CD4-positive, alpha-beta T cell treated with Interleukin-6 at 100 ng/mL for 8 hours (primary cell): ENCODE results near the gene MFNG.

Experiments used
- DNase-seq: peaks from one replicate; pipeline ENCODE4 v3.0.0-alpha.2; 2020; ENCODE audit warnings: mixed read lengths, low spot score

MFNG gene

GRCh38 chr22:37425369-37425768 is 60.8 kb downstream of the MFNG start:
- DNase-seq, result no peak

- DNase-seq, result no peak
Measured at GRCh38 chr22:37423283-37423682, 62.9 kb downstream of the MFNG start.

- no peak for DNase-seq
Measured at GRCh38 chr22:37421468-37421877, 64.7 kb downstream of the MFNG start.

GRCh38 chr22:37420686-37421467 is 65.3 kb downstream of the MFNG start:
- DNase-seq, result no peak

GRCh38 chr22:37419969-37420685 is 66.1 kb downstream of the MFNG start:
- no peak for DNase-seq

GRCh38 chr22:37419370-37419968 is 66.7 kb downstream of the MFNG start:
- DNase-seq, result no peak
